H9 (cell line): ENCODE results near the gene FAM193B. TPM values are rescaled to one million over a fixed set of nuclear protein-coding genes. Genes with fewer than 3 reads are reported as not detected.

ENCODE experiments used
- DNase-seq: peaks from one replicate; pipeline ENCODE4 v3.0.0-alpha.2; 2017
- H2AFZ ChIP-seq: one replicate; pipeline ENCODE4 v1.6.1; 2013; ENCODE audit warnings: mild to moderate bottlenecking, low read length, control low read depth, moderate library complexity
- H2AK5ac ChIP-seq: 2 replicates; pipeline ENCODE4 v1.6.1; 2013; ENCODE audit warnings: low read length, control low read depth, mixed read lengths; ENCODE audit not compliant: insufficient read length
- H2BK120ac ChIP-seq: one replicate; pipeline ENCODE4 v1.6.1; 2013; ENCODE audit warnings: low read depth, mild to moderate bottlenecking, low read length, control low read depth, inconsistent platforms; ENCODE audit not compliant: poor library complexity, severe bottlenecking
- H2BK12ac ChIP-seq: 2 replicates; pipeline ENCODE4 v1.6.1; 2013; ENCODE audit warnings: low read length, control low read depth, mixed read lengths, low read depth; ENCODE audit not compliant: insufficient read length
- H2BK15ac ChIP-seq: 2 replicates; pipeline ENCODE4 v1.6.1; 2013; ENCODE audit warnings: low read depth, low read length, control low read depth
- H2BK20ac ChIP-seq: one replicate; pipeline ENCODE4 v1.6.1; 2013; ENCODE audit warnings: low read depth, mild to moderate bottlenecking, low read length, control low read depth, inconsistent platforms; ENCODE audit not compliant: poor library complexity, severe bottlenecking
- H2BK5ac ChIP-seq: 2 replicates; pipeline ENCODE4 v1.6.1; 2013; ENCODE audit warnings: low read length, control low read depth, mixed read lengths; ENCODE audit not compliant: insufficient read length
- H3K14ac ChIP-seq: 2 replicates; pipeline ENCODE4 v1.6.1; 2013; ENCODE audit warnings: low read length, control low read depth; ENCODE audit not compliant: insufficient read depth
- H3K18ac ChIP-seq: 2 replicates; pipeline ENCODE4 v1.6.1; 2013; ENCODE audit warnings: low read depth, mild to moderate bottlenecking, mixed read lengths, low read length, control low read depth; ENCODE audit not compliant: insufficient read length
- H3K23ac ChIP-seq: 2 replicates; pipeline ENCODE4 v1.6.1; 2013; ENCODE audit warnings: low read length, control low read depth, mixed read lengths, low read depth; ENCODE audit not compliant: insufficient read length
- H3K23me2 ChIP-seq: 2 replicates; pipeline ENCODE4 v1.6.1; 2013; ENCODE audit warnings: low read depth, mild to moderate bottlenecking, mixed read lengths, low read length, control low read depth; ENCODE audit not compliant: insufficient read length, poor library complexity, severe bottlenecking
- H3K27ac ChIP-seq: 2 replicates; pipeline ENCODE4 v1.5.1; 2013; ENCODE audit warnings: low read length, control low read depth, mixed read lengths, low read depth; ENCODE audit not compliant: insufficient read length
- H3K27me3 ChIP-seq: 2 replicates; pipeline ENCODE4 v1.6.1; 2013; ENCODE audit warnings: low read length, control low read depth, inconsistent platforms; ENCODE audit not compliant: insufficient read depth
- H3K4ac ChIP-seq: 2 replicates; pipeline ENCODE4 v1.6.1; 2013; ENCODE audit warnings: low read depth, mild to moderate bottlenecking, control low read depth, inconsistent platforms, low read length, moderate library complexity
- H3K4me1 ChIP-seq: 2 replicates; pipeline ENCODE4 v1.6.1; 2013; ENCODE audit warnings: low read length, control low read depth, inconsistent platforms; ENCODE audit not compliant: insufficient read depth
- H3K4me2 ChIP-seq: 2 replicates; pipeline ENCODE4 v1.6.1; 2013; ENCODE audit warnings: low read length, control low read depth, mixed read lengths; ENCODE audit not compliant: insufficient read length, insufficient read depth
- H3K56ac ChIP-seq: 2 replicates; pipeline ENCODE4 v1.6.1; 2013; ENCODE audit warnings: low read depth, mild to moderate bottlenecking, mixed read lengths, low read length, control low read depth; ENCODE audit not compliant: insufficient read length
- H3K79me1 ChIP-seq: 2 replicates; pipeline ENCODE4 v1.6.1; 2013; ENCODE audit warnings: low read depth, mild to moderate bottlenecking, moderate library complexity, low read length, control low read depth, inconsistent platforms; ENCODE audit not compliant: insufficient read depth, poor library complexity, severe bottlenecking
- H3K79me2 ChIP-seq: 2 replicates; pipeline ENCODE4 v1.6.1; 2013; ENCODE audit warnings: low read length, control low read depth, inconsistent platforms; ENCODE audit not compliant: insufficient read depth
- H3K9ac ChIP-seq: 2 replicates; pipeline ENCODE4 v1.6.1; 2013; ENCODE audit warnings: low read length, control low read depth, mixed read lengths; ENCODE audit not compliant: insufficient read length; ENCODE audit errors: extremely low read depth
- H3K9me3 ChIP-seq: one replicate; pipeline ENCODE4 v1.6.1; 2013; ENCODE audit warnings: low read depth, low read length, inconsistent platforms; ENCODE audit not compliant: control insufficient read depth
- H3T11ph ChIP-seq: one replicate; pipeline ENCODE4 v1.6.1; 2013; ENCODE audit warnings: mild to moderate bottlenecking, low read length, control low read depth, inconsistent platforms
- H4K20me1 ChIP-seq: one replicate; pipeline ENCODE4 v1.6.1; 2013; ENCODE audit not compliant: control insufficient read depth, insufficient read length, insufficient read depth
- H4K5ac ChIP-seq: 2 replicates; pipeline ENCODE4 v1.6.1; 2013; ENCODE audit warnings: low read depth, mild to moderate bottlenecking, mixed read lengths, low read length, control low read depth; ENCODE audit not compliant: insufficient read length
- H4K8ac ChIP-seq: replicated peaks from 2 replicates; pipeline ENCODE4 v1.6.1; 2013; ENCODE audit warnings: low read length, control low read depth, mixed read lengths, low read depth; ENCODE audit not compliant: insufficient read length
- H4K91ac ChIP-seq: 2 replicates; pipeline ENCODE4 v1.6.1; 2013; ENCODE audit warnings: low read depth, mild to moderate bottlenecking, moderate library complexity, mixed read lengths, low read length, control low read depth; ENCODE audit not compliant: insufficient read length
- H3K27ac Mint-ChIP-seq, 3 experiments: 2 replicates in 2 of 3; 3 replicates in 1 of 3; pipeline ENCODE4 v1.8.0; 2020 to 2021; ENCODE audit warnings: mixed read lengths in 3 of 3, mild to moderate bottlenecking in 1 of 3, moderate library complexity in 1 of 3
- H3K27me3 Mint-ChIP-seq: 2 replicates; pipeline ENCODE4 v1.8.0; 2021; ENCODE audit warnings: low read depth, mild to moderate bottlenecking, moderate library complexity, mixed read lengths
- H3K36me3 Mint-ChIP-seq, 3 experiments: 2 replicates in 2 of 3; 3 replicates in 1 of 3; pipeline ENCODE4 v1.8.0; 2020 to 2021; ENCODE audit warnings: low read depth in 3 of 3, mixed read lengths in 3 of 3; ENCODE audit not compliant: insufficient read depth in 1 of 3
- H3K4me1 Mint-ChIP-seq, 2 experiments: 2 replicates each; pipeline ENCODE4 v1.8.0; 2020; ENCODE audit warnings: mixed read lengths in 2 of 2
- H3K4me3 Mint-ChIP-seq, 2 experiments: 2 replicates in 1 of 2; 3 replicates in 1 of 2; pipeline ENCODE4 v1.8.0; 2020 to 2021; ENCODE audit warnings: mild to moderate bottlenecking in 2 of 2, mixed read lengths in 2 of 2, moderate library complexity in 1 of 2
- H3K9me3 Mint-ChIP-seq, 2 experiments: 2 replicates in 1 of 2; 3 replicates in 1 of 2; pipeline ENCODE4 v1.8.0; 2020; ENCODE audit warnings: mild to moderate bottlenecking in 2 of 2, mixed read lengths in 2 of 2, moderate library complexity in 1 of 2
- WGBS: extraction: QIAGEN DNeasy Blood & Tissue Kit; methylation state at CpG from one replicate; pipeline ENCODE4 v1.1.7; 2013; ENCODE audit warnings: missing lambda C conversion rate, low lambda C conversion rate, mixed read lengths; ENCODE audit not compliant: insufficient read length; ENCODE audit errors: extremely low coverage; 5-methylcytosine and 5-hydroxymethylcytosine counted together
- total RNA-seq: library from RNA; stranded (reverse); gene quantifications from 2 replicates; pipeline ENCODE4 v1.2.1, GENCODE V29; 2021
- TF ChIP-seq, protein P1 (sequence below): fragments of 200-600 bp; sonication (generic); conservative IDR thresholded peaks from 3 replicates; pipeline ENCODE4 v1.8.0; 2021; ENCODE audit warnings: antibody characterized with exemption, mild to moderate bottlenecking

FAM193B gene
- total RNA-seq, 1 experiment from 2014 or later = 71.5 TPM

DNA sequence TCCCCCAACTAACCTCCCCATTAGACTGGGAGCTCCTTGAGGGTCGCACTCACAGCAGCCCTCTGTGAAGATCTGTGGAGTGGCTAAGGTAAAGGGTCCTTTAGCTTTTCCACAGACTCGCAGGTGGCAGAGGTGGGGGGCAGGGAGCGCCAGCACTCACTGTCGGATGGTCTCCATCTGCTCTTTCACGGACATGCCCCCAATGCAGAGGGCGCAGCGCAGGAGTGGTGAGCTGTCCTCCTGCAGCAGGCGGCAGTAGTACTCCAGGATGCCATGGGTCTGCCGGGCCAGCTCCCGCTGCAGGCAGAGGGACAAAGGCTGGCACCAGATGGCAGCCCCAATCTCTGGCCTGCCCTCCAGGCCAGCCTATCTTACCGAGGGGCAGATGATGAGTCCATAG is 39.8 kb downstream of the FAM193B start:
- Histone ChIP-seq H3K56ac (no peak overlapping the region), H2BK120ac (no peak overlapping the region), H3T11ph (no peak overlapping the region), H2BK12ac (no peak overlapping the region), H2BK15ac (no peak overlapping the region), H3K4me2 (no peak overlapping the region), H3K4ac (no peak overlapping the region), H3K27ac (no peak overlapping the region), H2BK5ac (no peak overlapping the region), H4K8ac (no peak overlapping the region), H3K27me3 (no peaks in the 10 kb centered on the region), H4K5ac (no peak overlapping the region), H3K14ac (no peak overlapping the region), H2AFZ (no peak overlapping the region), H2AK5ac (no peak overlapping the region), H4K20me1 (no peaks in the 10 kb centered on the region), H4K91ac (no peak overlapping the region), H2BK20ac (no peak overlapping the region), H3K4me1 (no peaks in the 10 kb centered on the region), H3K9ac (no peak overlapping the region), H3K23ac (no peak overlapping the region), H3K79me1 (peaks cover 6% of the 10 kb centered on the region), H3K79me2 (peaks cover 5% of the 10 kb centered on the region; the same call in 1 of the 2 replicates), H3K18ac (no peak overlapping the region), H3K9me3 (no peaks in the 10 kb centered on the region), H3K23me2 (peaks cover 4% of the 10 kb centered on the region)
- no CpG with 5 or more reads among the region's 11 CpGs for WGBS
- Mint-ChIP-seq H3K4me1 (peaks cover 25 to 32% of the 10 kb centered on the region in 2 experiments), H3K27ac (no peak overlapping the region), H3K4me3 (peak overlapping the region; percentile 40 to 96; a peak in 2 of 5 replicates), H3K36me3 (peaks cover 45 to 74% (median 63%) of the 10 kb centered on the region in 3 experiments), H3K9me3 (0 out of 5 replicates have a peak, but pooled peaks cover 0 to 3% of the 10 kb centered on the region in 2 experiments), H3K27me3 (peaks cover 3% of the 10 kb centered on the region; the same call in 1 of the 2 replicates)
- TF ChIP-seq, protein P1, sequence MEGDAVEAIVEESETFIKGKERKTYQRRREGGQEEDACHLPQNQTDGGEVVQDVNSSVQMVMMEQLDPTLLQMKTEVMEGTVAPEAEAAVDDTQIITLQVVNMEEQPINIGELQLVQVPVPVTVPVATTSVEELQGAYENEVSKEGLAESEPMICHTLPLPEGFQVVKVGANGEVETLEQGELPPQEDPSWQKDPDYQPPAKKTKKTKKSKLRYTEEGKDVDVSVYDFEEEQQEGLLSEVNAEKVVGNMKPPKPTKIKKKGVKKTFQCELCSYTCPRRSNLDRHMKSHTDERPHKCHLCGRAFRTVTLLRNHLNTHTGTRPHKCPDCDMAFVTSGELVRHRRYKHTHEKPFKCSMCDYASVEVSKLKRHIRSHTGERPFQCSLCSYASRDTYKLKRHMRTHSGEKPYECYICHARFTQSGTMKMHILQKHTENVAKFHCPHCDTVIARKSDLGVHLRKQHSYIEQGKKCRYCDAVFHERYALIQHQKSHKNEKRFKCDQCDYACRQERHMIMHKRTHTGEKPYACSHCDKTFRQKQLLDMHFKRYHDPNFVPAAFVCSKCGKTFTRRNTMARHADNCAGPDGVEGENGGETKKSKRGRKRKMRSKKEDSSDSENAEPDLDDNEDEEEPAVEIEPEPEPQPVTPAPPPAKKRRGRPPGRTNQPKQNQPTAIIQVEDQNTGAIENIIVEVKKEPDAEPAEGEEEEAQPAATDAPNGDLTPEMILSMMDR = no peak
- no peak for DNase-seq
